Activated naive CD4-positive, alpha-beta T cell treated with anti-CD3 and anti-CD28 coated beads, Interleukin-2, amount 10 ng/mL, durations not matched to agents 7 days and 5 days (primary cell): ENCODE results near the gene FAM72B.
"Not testable (repeated sequence)": the region's sequence is repeated elsewhere in the genome, so short reads cannot be mapped to it uniquely, and the experiment has no call there.

ENCODE experiments used
- CTCF ChIA-PET: fragments of 350-600 bp; sonication (Branson Sonifier 250); formaldehyde crosslinking; loops from one replicate; lab custom pipeline; 2021; ENCODE audit warnings: antibody characterized with exemption; lab: Charles Lee
- DNase-seq: peaks from one replicate; pipeline ENCODE4 v3.0.0-alpha.2; 2020
- H3K27ac Mint-ChIP-seq: one replicate; pipeline ENCODE4 v1.8.0; 2021; ENCODE audit warnings: mild to moderate bottlenecking, moderate library complexity, mixed read lengths
- H3K27me3 Mint-ChIP-seq: one replicate; pipeline ENCODE4 v1.8.0; 2021; ENCODE audit warnings: mild to moderate bottlenecking, mixed read lengths
- H3K36me3 Mint-ChIP-seq: one replicate; pipeline ENCODE4 v1.8.0; 2021; ENCODE audit warnings: mixed read lengths
- H3K4me1 Mint-ChIP-seq: one replicate; pipeline ENCODE4 v1.8.0; 2021; ENCODE audit warnings: mixed read lengths
- H3K4me3 Mint-ChIP-seq: one replicate; pipeline ENCODE4 v1.8.0; 2021; ENCODE audit warnings: mild to moderate bottlenecking, moderate library complexity, mixed read lengths
- H3K9me3 Mint-ChIP-seq: one replicate; pipeline ENCODE4 v1.8.0; 2021; ENCODE audit warnings: mixed read lengths

Gene FAM72B

DNA sequence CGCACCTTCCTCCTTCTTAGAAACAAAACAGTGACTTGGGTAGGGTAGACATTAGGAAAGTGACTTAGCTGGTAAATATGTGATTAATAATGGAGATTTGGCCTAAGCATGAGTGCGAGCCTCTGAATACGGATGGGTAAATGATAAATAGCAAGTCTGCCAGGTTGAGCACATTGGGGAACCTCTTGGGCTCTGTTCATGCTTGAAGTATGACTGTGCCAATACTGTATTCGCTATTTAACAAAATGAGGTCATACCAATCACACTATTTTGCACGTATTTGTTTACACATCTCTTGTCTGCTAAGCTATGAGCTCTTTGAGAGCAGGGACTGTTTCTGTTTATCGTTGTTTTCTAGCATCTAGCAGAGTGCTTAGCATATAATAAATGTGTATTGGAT is 24.2 kb upstream of the FAM72B start:
- H3K9me3 Mint-ChIP-seq, H3K4me3 Mint-ChIP-seq, H3K36me3 Mint-ChIP-seq, H3K27me3 Mint-ChIP-seq, H3K4me1 Mint-ChIP-seq, H3K27ac Mint-ChIP-seq, CTCF ChIA-PET, DNase-seq: not testable (repeated sequence)

DNA sequence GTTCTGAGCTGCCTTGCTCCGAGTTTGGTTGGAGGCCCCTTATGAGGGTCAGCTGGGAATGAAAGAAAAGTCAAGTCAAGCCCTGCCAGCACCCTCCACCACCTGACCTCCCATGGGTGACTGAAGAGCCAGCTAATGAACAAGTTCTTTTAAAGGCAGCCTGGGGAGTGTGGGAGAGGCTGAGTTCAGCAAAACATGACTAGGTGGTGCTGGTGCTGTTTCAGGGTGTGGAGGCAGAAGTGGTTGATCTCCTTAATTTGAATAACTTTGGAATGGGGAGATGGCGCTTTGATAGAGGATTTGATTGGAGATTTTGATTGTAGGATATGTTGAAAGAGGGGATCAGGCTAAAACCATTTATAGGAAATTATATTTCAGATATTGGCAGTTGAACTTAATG is 23.2 kb upstream of the FAM72B start:
- H3K36me3 Mint-ChIP-seq, H3K27ac Mint-ChIP-seq, H3K27me3 Mint-ChIP-seq, H3K4me1 Mint-ChIP-seq, DNase-seq, CTCF ChIA-PET, H3K9me3 Mint-ChIP-seq, H3K4me3 Mint-ChIP-seq: not testable (repeated sequence)

DNA sequence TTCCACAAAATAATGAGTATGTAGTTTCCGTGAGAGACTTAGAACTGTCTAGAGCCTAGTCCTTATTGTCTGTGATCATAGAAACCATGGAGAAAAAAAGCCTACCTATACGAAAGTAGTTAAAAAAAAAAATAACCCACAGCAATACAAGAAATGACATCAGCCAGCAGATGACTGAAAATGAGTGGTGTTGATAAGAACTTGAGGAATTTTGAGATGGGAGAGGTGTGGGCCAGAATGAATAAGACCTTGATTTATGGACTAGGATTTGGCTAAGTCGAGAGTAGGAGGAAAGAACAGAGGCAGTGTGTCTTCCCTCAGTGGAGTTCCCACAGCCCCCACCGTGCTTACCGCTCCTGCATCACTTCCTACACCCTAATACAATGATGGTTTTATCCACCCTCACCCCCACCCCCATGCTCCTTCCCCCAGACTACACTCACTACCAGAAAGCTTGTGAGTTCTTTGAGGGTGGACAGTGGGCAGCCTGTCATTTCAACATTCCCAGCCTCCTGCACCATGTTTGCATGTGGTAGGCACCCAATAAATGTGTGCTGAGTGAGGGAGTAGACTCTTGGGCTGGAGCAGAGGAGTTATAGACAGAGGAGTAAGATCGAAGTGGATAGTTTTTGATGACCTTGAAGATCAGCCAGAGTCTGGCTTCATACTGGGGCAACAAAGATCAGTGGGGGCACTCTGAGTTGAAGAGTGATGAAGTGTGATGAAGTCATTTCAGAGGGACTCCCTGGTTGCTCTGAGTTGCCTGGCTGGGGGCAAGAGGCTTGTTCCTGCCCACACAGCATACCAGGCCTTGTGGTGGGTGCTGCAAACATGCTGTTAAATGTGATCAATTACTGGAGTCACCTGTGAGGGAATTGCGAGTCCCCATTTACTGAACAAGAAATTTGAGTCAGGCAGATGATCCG is 21.9 kb upstream of the FAM72B start:
- CTCF ChIA-PET, H3K27me3 Mint-ChIP-seq, H3K4me3 Mint-ChIP-seq: not testable (repeated sequence)

GRCh38 chr1:121202986-121203385 is 18.8 kb upstream of the FAM72B start:
- H3K4me3 Mint-ChIP-seq, DNase-seq, H3K36me3 Mint-ChIP-seq, CTCF ChIA-PET, H3K9me3 Mint-ChIP-seq, H3K27ac Mint-ChIP-seq, H3K27me3 Mint-ChIP-seq: not testable (repeated sequence)
- H3K4me1 Mint-ChIP-seq: peaks cover 10% of the 10 kb centered on the region

More for the DNA sequence above, 21.9 kb upstream of the FAM72B start:
- H3K36me3 Mint-ChIP-seq, H3K9me3 Mint-ChIP-seq, H3K27ac Mint-ChIP-seq, DNase-seq: not testable (repeated sequence)
- peaks cover 10% of the 10 kb centered on the region for H3K4me1 Mint-ChIP-seq

DNA sequence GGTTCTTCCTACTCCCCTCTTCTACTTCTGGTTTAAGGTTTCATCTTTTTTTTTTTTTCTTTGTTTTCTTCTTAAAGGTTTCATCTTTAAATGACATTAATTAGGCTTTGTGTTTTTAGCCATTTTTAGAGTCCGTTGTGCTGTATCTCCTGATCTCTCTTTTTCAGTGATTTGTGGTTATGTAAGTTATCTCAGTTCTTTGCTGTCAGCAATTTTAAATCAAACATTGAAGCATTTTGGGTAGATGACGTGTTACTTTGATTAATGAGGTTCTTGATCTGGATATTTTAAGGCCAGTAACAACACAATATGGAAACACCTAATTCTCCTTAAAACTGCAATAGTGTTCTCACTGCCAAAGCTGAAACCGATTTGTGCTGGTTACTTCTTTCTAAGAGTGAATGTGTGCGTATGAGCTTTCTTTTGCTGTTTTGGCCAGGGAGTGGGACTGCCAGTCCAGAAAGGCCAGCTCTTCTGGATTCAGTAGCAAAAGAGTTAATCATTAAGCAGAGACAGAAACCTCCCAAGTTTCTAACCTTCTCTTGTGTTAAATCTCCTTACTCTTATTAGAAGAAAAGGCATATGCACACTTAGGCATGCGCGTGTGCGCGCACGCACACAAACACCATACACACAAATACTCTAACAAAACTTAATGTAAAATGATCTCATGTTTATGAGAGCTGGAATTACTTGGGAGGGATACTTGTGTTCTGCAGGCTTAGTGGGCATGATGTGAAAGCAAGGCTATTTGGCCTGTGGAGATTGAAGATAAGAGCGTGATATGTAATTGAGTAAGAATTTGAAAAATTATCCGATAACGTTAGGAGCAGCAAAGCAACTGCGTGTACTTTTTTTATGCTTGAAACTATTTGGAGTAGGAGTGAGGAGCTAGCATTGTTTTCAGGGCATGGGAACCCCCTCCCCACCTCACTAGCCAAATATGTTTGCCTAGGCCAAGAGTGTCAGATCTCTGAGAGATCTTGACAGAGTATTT is 17.1 kb upstream of the FAM72B start:
- H3K27me3 Mint-ChIP-seq, H3K36me3 Mint-ChIP-seq, H3K4me3 Mint-ChIP-seq, H3K9me3 Mint-ChIP-seq, CTCF ChIA-PET, H3K27ac Mint-ChIP-seq, DNase-seq: not testable (repeated sequence)
- peaks cover 10% of the 10 kb centered on the region for H3K4me1 Mint-ChIP-seq

GRCh38 chr1:121200232-121200631 is 16.1 kb upstream of the FAM72B start:
- H3K4me1 Mint-ChIP-seq: peaks cover 10% of the 10 kb centered on the region
- DNase-seq, H3K9me3 Mint-ChIP-seq, H3K4me3 Mint-ChIP-seq, H3K36me3 Mint-ChIP-seq, H3K27me3 Mint-ChIP-seq, H3K27ac Mint-ChIP-seq, CTCF ChIA-PET: not testable (repeated sequence)

DNA sequence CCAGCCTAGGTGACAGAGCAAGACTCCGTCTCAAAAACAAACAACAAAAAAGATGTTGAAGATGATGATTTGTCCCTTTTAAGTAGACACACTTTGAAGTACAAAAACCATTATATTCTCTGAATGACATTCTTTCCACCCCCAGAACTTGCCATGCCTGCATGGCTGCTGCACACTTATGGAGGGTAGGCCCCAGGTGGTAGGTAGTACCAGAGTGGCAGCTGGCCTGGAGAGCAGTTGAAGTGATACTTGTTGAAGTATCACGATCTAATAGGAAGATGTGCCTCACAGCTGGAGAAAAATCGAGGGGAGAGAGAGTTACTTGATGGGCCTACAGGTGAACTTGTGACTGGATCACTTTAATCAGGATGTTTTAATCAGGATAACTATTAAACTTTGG is 15.6 kb upstream of the FAM72B start:
- H3K4me1 Mint-ChIP-seq: peaks cover 10% of the 10 kb centered on the region
- DNase-seq, CTCF ChIA-PET, H3K4me3 Mint-ChIP-seq, H3K27me3 Mint-ChIP-seq, H3K9me3 Mint-ChIP-seq, H3K27ac Mint-ChIP-seq, H3K36me3 Mint-ChIP-seq: not testable (repeated sequence)

DNA sequence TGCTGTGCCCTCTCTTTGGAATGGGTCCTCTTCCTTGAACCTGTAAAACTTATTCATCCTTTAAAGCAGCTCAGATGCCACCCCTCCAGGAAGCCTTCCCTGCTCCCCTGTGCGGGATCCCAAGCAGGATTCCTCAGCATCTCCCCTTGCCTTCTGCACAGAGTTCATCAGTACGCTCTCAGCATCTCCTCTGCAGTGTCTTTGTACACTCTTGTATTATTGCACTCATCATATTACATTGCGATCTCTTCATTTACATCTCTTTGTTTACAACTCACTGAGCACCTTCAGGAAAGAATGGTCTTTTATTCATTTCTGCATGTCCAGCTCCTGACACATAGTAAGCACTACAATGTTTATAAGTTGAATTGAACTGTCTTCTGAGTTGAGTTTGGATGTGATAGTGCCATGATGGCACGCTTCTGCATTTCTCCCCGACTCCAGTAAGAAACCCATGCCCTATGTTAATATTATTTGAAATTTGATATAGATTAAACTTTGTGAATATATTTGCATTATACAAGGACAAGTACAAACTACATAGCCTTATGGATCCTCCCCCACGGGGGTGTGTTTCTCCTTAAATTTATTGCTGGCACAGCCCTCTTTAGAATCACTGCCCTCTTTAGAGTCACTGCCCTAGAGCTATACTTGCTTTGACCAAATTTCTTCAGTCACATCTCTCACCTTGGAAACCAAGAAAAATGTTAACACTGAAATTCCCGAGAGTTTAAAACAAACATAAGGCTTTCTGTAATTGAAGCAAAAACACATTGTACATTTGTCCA is 13.1 kb upstream of the FAM72B start:
- H3K36me3 Mint-ChIP-seq, H3K27ac Mint-ChIP-seq, H3K27me3 Mint-ChIP-seq, H3K4me1 Mint-ChIP-seq, CTCF ChIA-PET, H3K4me3 Mint-ChIP-seq, H3K9me3 Mint-ChIP-seq, DNase-seq: not testable (repeated sequence)

DNA sequence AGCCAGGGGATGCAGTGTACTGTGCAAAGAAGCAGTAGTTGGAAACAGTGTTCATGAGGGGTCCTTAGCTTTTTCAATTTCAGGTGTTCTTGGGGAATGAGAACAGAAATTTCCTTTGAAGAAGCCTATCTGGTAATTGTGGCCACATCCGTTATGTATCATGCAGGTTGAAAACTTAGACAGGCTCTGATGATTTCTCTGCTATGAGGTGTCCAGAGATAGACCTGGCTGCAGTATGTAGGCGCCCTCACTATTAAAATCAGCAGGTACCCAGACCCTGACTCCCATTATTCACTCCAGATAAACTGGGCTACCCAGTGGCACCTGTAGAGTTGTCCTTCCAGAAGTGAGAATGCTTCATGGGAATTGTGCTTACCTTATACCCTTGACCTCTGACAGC is 8.4 kb upstream of the FAM72B start:
- DNase-seq, H3K27ac Mint-ChIP-seq, H3K4me1 Mint-ChIP-seq, H3K36me3 Mint-ChIP-seq, CTCF ChIA-PET, H3K4me3 Mint-ChIP-seq, H3K9me3 Mint-ChIP-seq, H3K27me3 Mint-ChIP-seq: not testable (repeated sequence)

- H3K36me3 Mint-ChIP-seq: not testable (repeated sequence)
These were observed 3.8 kb upstream of the FAM72B start for GRCh38 chr1:121187914-121188313.

DNA sequence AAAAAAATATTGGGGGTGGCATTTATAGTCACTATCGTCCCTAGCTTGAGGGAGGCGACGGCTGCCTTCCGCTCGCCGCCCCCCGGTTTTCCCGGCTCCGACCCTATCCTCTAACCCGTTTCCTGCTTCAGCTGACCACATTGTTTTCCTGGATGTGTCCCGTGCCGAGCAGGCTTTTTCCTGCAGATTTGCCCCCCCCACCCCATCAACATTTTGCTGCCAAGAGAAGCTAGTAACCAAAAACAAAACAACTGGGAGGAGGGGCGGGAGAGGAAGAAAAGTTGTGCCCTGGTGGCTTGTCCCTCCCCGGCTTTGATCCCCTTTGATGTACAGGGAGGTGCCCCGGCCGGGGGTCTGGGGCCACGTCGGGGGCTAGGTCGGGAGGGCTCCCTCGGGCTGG is 2.1 kb upstream of the FAM72B start:
- H3K27ac Mint-ChIP-seq: peak overlapping the region; percentile 81

More at GRCh38 chr1:121187914-121188313, 3.8 kb upstream of the FAM72B start:
- H3K27me3 Mint-ChIP-seq, DNase-seq, H3K9me3 Mint-ChIP-seq, CTCF ChIA-PET: not testable (repeated sequence)
- H3K27ac Mint-ChIP-seq: peak overlapping the region; percentile 14
- peaks cover 10% of the 10 kb centered on the region for H3K4me1 Mint-ChIP-seq
- peak overlapping the region; percentile 37 for H3K4me3 Mint-ChIP-seq

GRCh38 chr1:121185140-121185708 is 1.1 kb upstream of the FAM72B start:
- H3K27ac Mint-ChIP-seq: peak overlapping the region; percentile 94
- peak; percentile 22 for DNase-seq
- CTCF ChIA-PET, H3K9me3 Mint-ChIP-seq, H3K36me3 Mint-ChIP-seq, H3K4me1 Mint-ChIP-seq, H3K27me3 Mint-ChIP-seq: not testable (repeated sequence)
- peak overlapping the region; percentile 94 for H3K4me3 Mint-ChIP-seq

More for the DNA sequence above, 2.1 kb upstream of the FAM72B start:
- H3K9me3 Mint-ChIP-seq, H3K36me3 Mint-ChIP-seq, CTCF ChIA-PET, H3K27me3 Mint-ChIP-seq, DNase-seq: not testable (repeated sequence)
- peaks cover 10% of the 10 kb centered on the region for H3K4me1 Mint-ChIP-seq
- peak overlapping the region; percentile 84 for H3K4me3 Mint-ChIP-seq

GRCh38 chr1:121183867-121184266 is 273 bp downstream of the FAM72B start:
- CTCF ChIA-PET, H3K36me3 Mint-ChIP-seq, H3K27ac Mint-ChIP-seq, H3K27me3 Mint-ChIP-seq, H3K4me1 Mint-ChIP-seq, H3K9me3 Mint-ChIP-seq: not testable (repeated sequence)
- peak; percentile 21 for DNase-seq
- H3K4me3 Mint-ChIP-seq: peak overlapping the region; percentile 58

DNA sequence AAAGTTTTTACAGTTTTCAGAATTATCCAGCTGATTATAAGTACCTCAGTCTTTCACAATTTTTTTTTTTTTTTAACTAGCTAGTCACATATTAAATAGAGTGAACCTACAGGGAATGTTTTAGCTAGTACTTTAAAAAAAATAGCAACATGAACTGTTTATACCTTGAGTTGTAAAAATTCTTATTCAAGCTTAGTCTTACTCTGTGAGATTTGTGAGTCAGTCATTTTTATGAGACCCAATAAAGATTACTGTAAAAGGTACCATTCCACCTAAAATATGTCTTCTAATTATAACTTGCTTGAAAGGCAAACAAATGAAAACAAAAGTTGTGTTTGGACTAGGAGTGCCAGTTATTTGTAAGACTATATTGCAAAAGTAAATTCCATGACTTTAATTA is 5.9 kb downstream of the FAM72B start:
- CTCF ChIA-PET, H3K9me3 Mint-ChIP-seq, H3K27me3 Mint-ChIP-seq, H3K36me3 Mint-ChIP-seq, H3K27ac Mint-ChIP-seq, DNase-seq, H3K4me3 Mint-ChIP-seq, H3K4me1 Mint-ChIP-seq: not testable (repeated sequence)
